Activated T-helper 17 cell treated with anti-CD3 and anti-CD28 coated beads, Interleukin-2, amount 50 U/mL, for 72 hours (primary cell): Measurements from ENCODE around the gene ARHGEF19. TPM values are rescaled to one million over a fixed set of nuclear protein-coding genes. Genes with fewer than 3 reads are reported as not detected.
A peak's percentile ranks its signal among the peaks of the same experiment; 100 is the strongest.

Source experiments
- ATAC-seq: fragments of 150-1000 bp; cut with Tn5 transposase; replicated peaks from 2 replicates; pipeline ENCODE4 v1.10.0; 2021; ENCODE audit warnings: mild to moderate bottlenecking, moderate library complexity
- H3K27ac Mint-ChIP-seq: one replicate; pipeline ENCODE4 v1.8.0; 2022; ENCODE audit warnings: mixed read lengths
- H3K27me3 Mint-ChIP-seq: one replicate; pipeline ENCODE4 v1.8.0; 2022; ENCODE audit warnings: mixed read lengths
- H3K36me3 Mint-ChIP-seq: one replicate; pipeline ENCODE4 v1.8.0; 2022; ENCODE audit warnings: low read depth, mild to moderate bottlenecking, mixed read lengths
- H3K4me1 Mint-ChIP-seq: one replicate; pipeline ENCODE4 v1.8.0; 2022; ENCODE audit warnings: mixed read lengths
- H3K4me3 Mint-ChIP-seq: one replicate; pipeline ENCODE4 v1.8.0; 2022; ENCODE audit warnings: mild to moderate bottlenecking, mixed read lengths
- H3K9me3 Mint-ChIP-seq: one replicate; pipeline ENCODE4 v1.8.0; 2022; ENCODE audit warnings: mixed read lengths
- total RNA-seq, 2 donors: library from RNA; stranded (reverse); gene quantifications; one replicate each; pipeline ENCODE4 v1.2.3, GENCODE V29; 2022

Gene ARHGEF19
- total RNA-seq, 2 donors from 2014 or later = 7.5 to 10.0 TPM

- no peaks in the 10 kb centered on the region for H3K9me3 Mint-ChIP-seq
- no peaks in the 10 kb centered on the region for H3K36me3 Mint-ChIP-seq
- H3K27me3 Mint-ChIP-seq = peaks cover 3% of the 10 kb centered on the region
- H3K27ac Mint-ChIP-seq = no peak overlapping the region
- ATAC-seq = no peak
- no peak overlapping the region for H3K4me3 Mint-ChIP-seq
- H3K4me1 Mint-ChIP-seq = peaks cover 6% of the 10 kb centered on the region
Observed at GRCh38 chr1:16195518-16195905, 16.9 kb downstream of the ARHGEF19 start.

GRCh38 chr1:16191916-16192546 is 20.4 kb downstream of the ARHGEF19 start:
- no peak for ATAC-seq
- Mint-ChIP-seq H3K4me3 (no peak overlapping the region), H3K36me3 (no peaks in the 10 kb centered on the region), H3K27ac (no peak overlapping the region), H3K27me3 (peaks cover 7% of the 10 kb centered on the region), H3K9me3 (no peaks in the 10 kb centered on the region), H3K4me1 (no peaks in the 10 kb centered on the region)

GRCh38 chr1:16191309-16191708 is 21.1 kb downstream of the ARHGEF19 start:
- no peak overlapping the region for H3K27ac Mint-ChIP-seq
- no peak overlapping the region for H3K4me3 Mint-ChIP-seq
- peaks cover 7% of the 10 kb centered on the region for H3K27me3 Mint-ChIP-seq
- H3K36me3 Mint-ChIP-seq = no peaks in the 10 kb centered on the region
- no peaks in the 10 kb centered on the region for H3K9me3 Mint-ChIP-seq
- no peak for ATAC-seq
- no peaks in the 10 kb centered on the region for H3K4me1 Mint-ChIP-seq

- no peak for ATAC-seq
- Mint-ChIP-seq H3K4me1 (no peaks in the 10 kb centered on the region), H3K27me3 (peaks cover 7% of the 10 kb centered on the region), H3K27ac (no peak overlapping the region), H3K36me3 (no peaks in the 10 kb centered on the region), H3K9me3 (no peaks in the 10 kb centered on the region), H3K4me3 (no peak overlapping the region)
Observed at GRCh38 chr1:16189921-16190621, 22.4 kb downstream of the ARHGEF19 start.

GRCh38 chr1:16189003-16189402 is 23.4 kb downstream of the ARHGEF19 start:
- H3K9me3 Mint-ChIP-seq = no peaks in the 10 kb centered on the region

GRCh38 chr1:16187748-16188401 is 24.6 kb downstream of the ARHGEF19 start:
- ATAC-seq = peak; percentile 86
- H3K27me3 Mint-ChIP-seq = peaks cover 7% of the 10 kb centered on the region
- H3K4me1 Mint-ChIP-seq = no peaks in the 10 kb centered on the region
- no peak overlapping the region for H3K27ac Mint-ChIP-seq
- no peaks in the 10 kb centered on the region for H3K36me3 Mint-ChIP-seq
- no peak overlapping the region for H3K4me3 Mint-ChIP-seq
- no peaks in the 10 kb centered on the region for H3K9me3 Mint-ChIP-seq

More at GRCh38 chr1:16189003-16189402, 23.4 kb downstream of the ARHGEF19 start:
- Mint-ChIP-seq H3K27ac (no peak overlapping the region), H3K4me1 (no peaks in the 10 kb centered on the region), H3K27me3 (peaks cover 7% of the 10 kb centered on the region), H3K4me3 (no peak overlapping the region), H3K36me3 (no peaks in the 10 kb centered on the region)
- no peak for ATAC-seq

GRCh38 chr1:16186655-16187235 is 25.7 kb downstream of the ARHGEF19 start:
- Mint-ChIP-seq H3K27me3 (peaks cover 7% of the 10 kb centered on the region), H3K4me3 (no peak overlapping the region), H3K9me3 (no peaks in the 10 kb centered on the region), H3K27ac (no peak overlapping the region), H3K36me3 (no peaks in the 10 kb centered on the region), H3K4me1 (no peaks in the 10 kb centered on the region)
- ATAC-seq = no peak

- no peak for ATAC-seq
- no peaks in the 10 kb centered on the region for H3K9me3 Mint-ChIP-seq
- H3K27ac Mint-ChIP-seq = no peak overlapping the region
- H3K36me3 Mint-ChIP-seq = no peaks in the 10 kb centered on the region
- no peaks in the 10 kb centered on the region for H3K4me1 Mint-ChIP-seq
- no peak overlapping the region for H3K4me3 Mint-ChIP-seq
- peaks cover 4% of the 10 kb centered on the region for H3K27me3 Mint-ChIP-seq
Observed at GRCh38 chr1:16184557-16185303, 27.7 kb downstream of the ARHGEF19 start.

GRCh38 chr1:16183765-16184556 is 28.5 kb downstream of the ARHGEF19 start:
- Mint-ChIP-seq H3K4me3 (no peak overlapping the region), H3K9me3 (no peaks in the 10 kb centered on the region)
- no peak for ATAC-seq

GRCh38 chr1:16183179-16183578 is 29.3 kb downstream of the ARHGEF19 start:
- no peaks in the 10 kb centered on the region for H3K36me3 Mint-ChIP-seq
- ATAC-seq = no peak
- H3K4me1 Mint-ChIP-seq = no peaks in the 10 kb centered on the region
- H3K9me3 Mint-ChIP-seq = no peaks in the 10 kb centered on the region
- no peak overlapping the region for H3K4me3 Mint-ChIP-seq
- no peak overlapping the region for H3K27ac Mint-ChIP-seq
- H3K27me3 Mint-ChIP-seq = no peaks in the 10 kb centered on the region

More at GRCh38 chr1:16183765-16184556, 28.5 kb downstream of the ARHGEF19 start:
- H3K27ac Mint-ChIP-seq = no peak overlapping the region
- peaks cover 1% of the 10 kb centered on the region for H3K27me3 Mint-ChIP-seq
- no peaks in the 10 kb centered on the region for H3K36me3 Mint-ChIP-seq
- no peaks in the 10 kb centered on the region for H3K4me1 Mint-ChIP-seq

GRCh38 chr1:16181887-16182719 is 30.3 kb downstream of the ARHGEF19 start:
- ATAC-seq = no peak

GRCh38 chr1:16180291-16180824 is 32.1 kb downstream of the ARHGEF19 start:
- Mint-ChIP-seq H3K9me3 (no peaks in the 10 kb centered on the region), H3K27me3 (no peaks in the 10 kb centered on the region), H3K27ac (no peak overlapping the region), H3K4me3 (no peak overlapping the region), H3K4me1 (no peaks in the 10 kb centered on the region), H3K36me3 (no peaks in the 10 kb centered on the region)
- ATAC-seq = no peak

More at GRCh38 chr1:16181887-16182719, 30.3 kb downstream of the ARHGEF19 start:
- no peak overlapping the region for H3K4me3 Mint-ChIP-seq
- H3K27me3 Mint-ChIP-seq = no peaks in the 10 kb centered on the region
- no peaks in the 10 kb centered on the region for H3K9me3 Mint-ChIP-seq
- no peak overlapping the region for H3K27ac Mint-ChIP-seq
- no peaks in the 10 kb centered on the region for H3K4me1 Mint-ChIP-seq
- no peaks in the 10 kb centered on the region for H3K36me3 Mint-ChIP-seq
